NCI-H187 (cell line): ENCODE measurements around the gene SHC2.
"Not testable (repeated sequence)": the region's sequence is repeated elsewhere in the genome, so short reads cannot be mapped to it uniquely, and the experiment has no call there.

ENCODE experiments used
- DNase-seq, 2 experiments: peaks; one replicate each; lab custom pipeline; 2025; lab: John Stamatoyannopoulos, UW

SHC2 gene

GRCh38 chr19:406971-407510 is 53.8 kb downstream of the SHC2 start:
- DNase-seq, result no peak

- DNase-seq, result no peak
These were observed 54.6 kb downstream of the SHC2 start for GRCh38 chr19:406135-406781.

- no peak for DNase-seq
These were observed 55.5 kb downstream of the SHC2 start for GRCh38 chr19:405121-405965.

GRCh38 chr19:403221-404027 is 57.4 kb downstream of the SHC2 start:
- no peak for DNase-seq

DNA sequence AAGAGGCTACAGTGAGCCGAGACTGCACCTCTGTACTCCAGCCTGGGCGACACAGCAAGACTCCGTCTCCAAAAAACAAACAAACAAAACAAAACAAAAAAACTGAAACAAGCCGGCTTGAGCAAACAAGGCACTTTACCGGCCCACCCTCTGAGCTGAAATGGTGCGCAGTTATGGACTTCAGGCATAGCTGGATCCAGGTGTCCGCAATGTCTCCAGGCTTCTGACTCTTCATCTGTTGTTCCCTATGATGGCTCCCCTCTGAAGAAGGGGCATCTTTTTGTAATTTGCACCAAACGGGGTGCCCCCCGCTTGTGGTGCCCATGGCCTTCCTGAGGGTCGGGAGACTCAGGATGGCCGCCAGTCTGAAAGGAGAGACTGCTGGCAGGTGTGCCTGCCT is 58.0 kb downstream of the SHC2 start:
- no peak for DNase-seq

DNA sequence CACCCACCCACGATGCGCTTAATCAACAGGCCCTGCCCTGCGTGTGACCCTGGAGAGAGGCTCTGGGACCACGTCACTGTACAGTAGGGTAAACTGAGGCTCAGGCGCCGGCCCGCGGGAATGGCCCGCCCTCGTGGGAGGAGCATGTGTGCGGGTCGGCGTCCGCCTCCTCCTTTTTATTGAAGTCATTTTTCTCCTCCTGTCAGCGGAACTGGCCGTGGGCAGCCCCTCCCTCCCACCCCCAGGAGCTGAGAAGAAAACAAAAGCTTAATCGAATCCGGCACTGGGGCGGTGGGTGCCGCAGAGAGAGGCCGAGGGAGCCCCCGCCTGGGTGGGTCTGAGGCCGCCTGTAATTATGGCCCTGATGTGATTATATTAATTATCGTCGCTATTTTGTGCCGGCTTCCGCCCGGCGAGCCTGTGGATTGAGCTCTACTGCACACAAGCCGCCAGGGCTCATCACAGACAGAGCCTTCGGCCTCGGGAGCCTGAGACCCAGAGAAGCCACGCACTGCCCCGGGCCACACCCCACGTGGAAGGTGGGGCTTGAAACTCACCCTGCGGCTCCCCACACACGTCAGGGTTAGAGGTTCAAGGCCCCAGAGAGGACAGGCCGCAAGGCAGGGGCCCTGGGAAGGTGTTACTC is 58.8 kb downstream of the SHC2 start:
- DNase-seq, result no peak

- no peak for DNase-seq
These were observed 59.6 kb downstream of the SHC2 start for GRCh38 chr19:400976-401865.

DNA sequence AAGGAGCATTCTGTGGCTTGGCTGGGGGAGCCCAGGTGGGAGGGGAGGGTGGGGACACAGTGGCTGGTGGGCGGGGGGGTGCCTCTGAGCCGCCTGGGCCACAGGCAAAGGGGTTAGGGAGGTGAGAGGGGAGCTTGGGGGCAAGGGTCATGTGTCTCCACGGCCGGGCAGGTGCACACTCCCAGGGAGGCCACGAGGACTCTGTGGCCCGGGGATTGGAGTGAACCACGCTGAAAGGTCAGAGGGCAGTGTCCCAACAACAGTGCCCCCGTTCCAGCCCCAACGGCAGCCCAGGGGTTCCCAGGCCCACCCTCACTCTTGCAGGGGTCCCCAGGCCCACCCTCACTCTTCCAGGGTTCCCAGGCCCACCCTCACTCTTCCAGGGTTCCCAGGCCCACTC is 61.5 kb downstream of the SHC2 start:
- no peak for DNase-seq

DNA sequence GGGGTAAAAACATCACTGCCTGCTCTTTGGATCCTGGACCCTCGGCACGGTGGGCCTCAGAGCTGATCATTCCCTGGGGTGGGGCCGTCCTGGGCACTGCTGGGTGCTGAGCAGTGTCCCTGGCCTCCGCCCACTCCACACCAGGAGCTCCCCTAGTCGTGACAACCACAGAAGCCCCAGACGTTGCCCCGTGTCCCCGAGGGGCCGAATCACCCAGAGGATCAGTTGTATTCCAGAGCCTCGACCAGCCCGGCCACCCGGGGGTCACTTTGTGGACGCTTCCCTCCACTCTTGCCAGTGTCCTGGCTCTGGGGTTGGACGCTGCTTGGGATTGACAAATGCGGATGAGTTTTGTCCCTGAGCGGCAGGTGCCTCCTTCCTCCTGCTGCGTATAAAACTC is 62.1 kb downstream of the SHC2 start:
- no peak for DNase-seq

DNA sequence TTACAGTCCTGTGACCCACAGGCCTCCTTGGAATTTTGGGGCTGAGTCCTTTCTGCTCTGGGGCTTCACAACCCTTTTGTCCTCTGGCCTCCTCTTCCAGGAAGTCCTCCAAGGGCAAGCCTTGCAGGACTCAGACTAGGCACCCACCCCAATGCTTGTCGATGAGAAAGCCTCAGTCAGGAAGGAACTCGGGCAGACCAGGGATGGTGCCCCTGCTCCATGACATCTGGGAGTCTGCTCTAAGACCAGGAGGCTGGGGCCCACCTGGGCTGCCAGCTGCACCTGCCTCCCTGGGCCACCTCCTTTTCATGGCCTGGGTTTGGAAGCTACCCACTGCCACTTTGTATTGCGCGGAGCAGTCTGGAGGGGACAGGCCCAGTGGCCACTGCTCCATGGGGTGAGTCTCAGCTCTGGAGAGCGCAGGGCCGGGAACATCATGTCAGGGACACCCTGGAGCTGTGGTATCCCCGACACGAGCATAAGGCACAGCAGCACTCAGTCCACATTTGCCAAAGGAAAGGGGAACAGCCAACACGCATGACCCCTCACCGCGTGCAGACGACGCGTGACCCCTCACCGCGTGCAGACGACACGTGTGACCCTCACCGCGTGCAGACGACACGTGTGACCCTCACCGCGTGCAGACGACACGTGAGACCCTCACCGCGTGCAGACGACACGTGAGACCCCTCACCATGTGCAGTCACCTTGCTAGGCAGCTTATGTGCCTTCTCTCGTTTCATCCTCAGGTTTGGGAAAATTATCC is 62.7 kb downstream of the SHC2 start:
- DNase-seq, result no peak

DNA sequence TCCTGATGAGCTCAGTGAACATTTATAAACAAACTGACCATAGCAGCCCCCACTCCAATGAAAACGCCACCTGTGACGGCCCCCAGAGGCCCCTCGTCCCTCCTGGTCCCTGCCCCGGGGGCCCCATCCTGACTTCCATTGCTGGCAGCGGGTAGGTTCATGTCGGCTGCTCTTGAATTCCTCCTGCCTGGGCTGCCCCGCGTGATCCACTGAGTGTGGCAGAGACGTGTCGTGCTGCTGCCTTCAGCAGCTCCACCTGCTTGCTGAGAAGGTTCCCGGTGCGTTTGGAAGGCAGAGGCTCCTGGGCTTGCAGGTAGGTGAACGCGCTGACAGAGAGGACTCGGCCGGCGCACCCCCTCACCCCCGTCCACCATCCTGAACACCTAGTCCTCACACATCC is 63.5 kb downstream of the SHC2 start:
- DNase-seq, result no peak

GRCh38 chr19:395467-395866 is 65.4 kb downstream of the SHC2 start:
- no peak for DNase-seq

DNA sequence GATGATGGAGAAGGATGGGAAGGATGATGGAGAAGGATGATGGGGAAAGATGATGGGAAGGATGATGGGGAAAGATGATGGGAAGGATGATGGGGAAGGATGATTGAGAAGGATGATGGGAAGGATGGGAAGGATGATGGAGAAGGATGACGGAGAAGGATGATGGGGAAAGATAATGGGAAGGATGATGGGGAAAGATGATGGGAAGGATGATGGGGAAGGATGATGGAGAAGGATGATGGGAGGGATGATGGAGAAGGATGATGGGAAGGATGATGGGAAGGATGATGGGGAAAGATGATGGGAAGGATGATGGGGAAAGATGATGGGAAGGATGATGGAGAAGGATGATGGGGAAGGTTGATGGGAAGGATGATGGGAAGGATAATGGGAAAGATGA is 66.0 kb downstream of the SHC2 start:
- not testable (repeated sequence) for DNase-seq

GRCh38 chr19:393560-393959 is 67.3 kb downstream of the SHC2 start:
- DNase-seq, result not testable (repeated sequence)

DNA sequence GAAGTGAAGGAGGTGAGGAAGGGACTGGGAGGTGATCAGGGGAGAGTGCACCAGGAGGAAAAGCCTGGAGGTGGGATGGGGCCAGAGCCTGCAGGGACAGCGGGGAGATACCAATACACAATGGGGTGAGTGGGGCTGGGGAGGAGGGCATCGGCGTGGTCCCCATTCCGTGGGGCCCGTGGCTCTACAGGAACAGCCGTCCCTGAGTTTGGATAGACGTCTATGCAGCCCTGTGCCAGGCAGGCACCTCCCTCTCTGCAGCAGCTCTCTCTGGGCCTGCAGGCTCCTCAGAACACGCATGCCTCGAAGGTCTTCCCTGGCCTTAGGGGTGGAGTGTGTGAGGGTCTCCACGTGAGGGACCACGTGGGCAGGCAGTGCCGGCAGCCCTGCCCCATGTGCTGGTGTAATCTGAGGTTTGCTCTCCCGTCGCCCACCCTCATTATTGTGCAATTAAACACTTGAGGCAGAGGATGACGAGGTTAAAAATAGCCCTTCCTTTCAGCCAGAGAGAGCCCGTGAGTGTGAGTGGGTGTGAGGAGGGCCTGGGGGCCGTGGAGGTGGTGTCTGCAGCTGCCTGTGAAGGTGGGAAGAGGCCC is 68.4 kb downstream of the SHC2 start:
- no peak for DNase-seq

GRCh38 chr19:391726-392374 is 69.0 kb downstream of the SHC2 start:
- DNase-seq, result no peak

GRCh38 chr19:391207-391557 is 69.7 kb downstream of the SHC2 start:
- DNase-seq, result no peak

DNA sequence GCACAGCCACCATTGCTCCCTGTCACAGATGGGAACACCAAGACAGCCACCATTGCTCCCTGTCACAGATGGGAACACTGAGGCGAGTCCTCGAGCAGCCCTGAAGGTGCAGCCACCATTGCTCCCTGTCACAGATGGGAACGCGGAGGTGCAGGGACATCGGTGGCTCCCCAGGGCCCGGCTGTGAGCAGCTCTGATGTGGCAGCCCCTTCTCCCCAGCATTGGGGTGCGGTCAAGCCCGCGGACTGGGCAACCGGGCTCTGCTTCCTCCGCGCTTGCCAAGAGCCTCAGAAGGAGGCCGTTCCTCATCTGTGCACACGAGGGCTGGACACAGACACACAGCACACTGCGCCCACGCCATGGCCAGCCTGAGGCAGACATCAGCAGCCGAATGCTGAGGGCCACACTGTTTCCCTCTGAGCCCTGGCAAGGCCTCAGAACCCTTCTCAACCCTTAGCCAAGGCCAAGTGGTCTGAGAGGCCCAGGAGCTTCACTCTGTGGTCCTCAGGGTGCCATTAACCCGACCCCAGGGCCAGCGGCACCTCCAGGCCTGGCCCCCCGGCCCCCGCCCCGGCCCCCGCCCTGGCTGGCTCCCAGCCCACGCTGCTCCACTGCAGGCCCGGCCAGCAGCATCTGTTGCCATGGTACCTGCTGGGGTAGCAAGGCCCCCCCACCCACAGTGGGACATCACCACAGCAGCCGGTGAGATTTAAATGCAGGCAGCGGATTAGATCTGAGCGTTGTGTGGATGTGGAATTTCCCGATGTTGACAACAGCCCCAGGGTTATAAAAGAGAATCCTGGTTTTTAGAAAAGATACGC is 70.2 kb downstream of the SHC2 start:
- no peak for DNase-seq

GRCh38 chr19:389935-390289 is 70.9 kb downstream of the SHC2 start:
- DNase-seq, result no peak
